SK-N-SH treated with all-trans-retinoic acid at 6 μM for 48 hours (cell line): ENCODE results near the gene MYCN.

Experiments
- CSDC2 ChIP-seq: fragments of 250-450 bp; sonication (Bioruptor Pico); IDR thresholded peaks from 2 replicates; pipeline ENCODE4 v1.5.0; 2020; ENCODE audit warnings: mild to moderate bottlenecking, moderate library complexity
- CSRNP3 ChIP-seq: fragments of 250-450 bp; sonication (Bioruptor Pico); IDR thresholded peaks from 2 replicates; pipeline ENCODE4 v1.5.1; 2021; ENCODE audit warnings: mild to moderate bottlenecking, moderate library complexity
- ISL1 ChIP-seq: fragments of 250-450 bp; sonication (Bioruptor Pico); IDR thresholded peaks from 2 replicates; pipeline ENCODE4 v2.1.2; 2022; ENCODE audit warnings: mild to moderate bottlenecking, moderate library complexity
- PATZ1 ChIP-seq: fragments of 250-450 bp; sonication (Bioruptor Pico); IDR thresholded peaks from 2 replicates; pipeline ENCODE4 v1.8.0; 2020; ENCODE audit warnings: mild to moderate bottlenecking, moderate library complexity, borderline replicate concordance
- TCF4 ChIP-seq: fragments of 250-450 bp; sonication (Bioruptor Pico); IDR thresholded peaks from 2 replicates; pipeline ENCODE4 v1.8.0; 2021; ENCODE audit warnings: mild to moderate bottlenecking, moderate library complexity, borderline replicate concordance
- TSHZ2 ChIP-seq: fragments of 250-450 bp; sonication (Bioruptor Pico); IDR thresholded peaks from 2 replicates; pipeline ENCODE4 v1.5.0; 2020; ENCODE audit warnings: mild to moderate bottlenecking, moderate library complexity
- ZFP3 ChIP-seq: fragments of 250-450 bp; sonication (Bioruptor Pico); IDR thresholded peaks from 2 replicates; pipeline ENCODE4 v1.5.0; 2020; ENCODE audit warnings: mild to moderate bottlenecking, moderate library complexity
- ZFP30 ChIP-seq: fragments of 450-650 bp; formaldehyde crosslinking; IDR thresholded peaks from 2 replicates; pipeline ENCODE4 v1.5.0; 2022; ENCODE audit warnings: mild to moderate bottlenecking, moderate library complexity
- TF ChIP-seq, protein P1 (sequence below): fragments of 250-450 bp; sonication (Bioruptor Pico); IDR thresholded peaks from 2 replicates; pipeline ENCODE4 v1.5.1; 2020; ENCODE audit warnings: low read depth, mild to moderate bottlenecking, moderate library complexity

- TF ChIP-seq TCF4 (CRISPR knock-in tag) = no peak
- no peak for TF ChIP-seq TSHZ2 (CRISPR knock-in tag)
- no peak for TF ChIP-seq ISL1 (CRISPR knock-in tag)
- TF ChIP-seq, protein P1, sequence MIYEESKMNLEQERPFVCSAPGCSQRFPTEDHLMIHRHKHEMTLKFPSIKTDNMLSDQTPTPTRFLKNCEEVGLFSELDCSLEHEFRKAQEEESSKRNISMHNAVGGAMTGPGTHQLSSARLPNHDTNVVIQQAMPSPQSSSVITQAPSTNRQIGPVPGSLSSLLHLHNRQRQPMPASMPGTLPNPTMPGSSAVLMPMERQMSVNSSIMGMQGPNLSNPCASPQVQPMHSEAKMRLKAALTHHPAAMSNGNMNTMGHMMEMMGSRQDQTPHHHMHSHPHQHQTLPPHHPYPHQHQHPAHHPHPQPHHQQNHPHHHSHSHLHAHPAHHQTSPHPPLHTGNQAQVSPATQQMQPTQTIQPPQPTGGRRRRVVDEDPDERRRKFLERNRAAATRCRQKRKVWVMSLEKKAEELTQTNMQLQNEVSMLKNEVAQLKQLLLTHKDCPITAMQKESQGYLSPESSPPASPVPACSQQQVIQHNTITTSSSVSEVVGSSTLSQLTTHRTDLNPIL (CRISPR knock-in tag) = no peak
- TF ChIP-seq ZFP3 (CRISPR knock-in tag) = no peak
- no peak for TF ChIP-seq PATZ1 (CRISPR knock-in tag)
- no peak for TF ChIP-seq CSDC2 (CRISPR knock-in tag)
- no peak for TF ChIP-seq ZFP30 (CRISPR knock-in tag)
- no peak for TF ChIP-seq CSRNP3
These were observed 45.7 kb upstream of the MYCN start for GRCh38 chr2:15894481-15895144.
